Ascending aorta (tissue), 2 donors: ENCODE measurements around the gene LLGL2. TPM values are rescaled to one million over a fixed set of nuclear protein-coding genes. Genes with fewer than 3 reads are reported as not detected.
A peak's percentile ranks its signal among the peaks of the same experiment; 100 is the strongest.

Experiments
- DNase-seq, 2 donors: peaks; one replicate each; pipeline ENCODE4 v3.0.0-alpha.2; 2019; ENCODE audit warnings: low spot score in 2 of 2
- H3K27ac ChIP-seq, 2 donors: fragments of 200-600 bp; sonication (generic); one replicate each; pipeline ENCODE4 v1.5.1; 2016 to 2017; ENCODE audit warnings: mild to moderate bottlenecking in 1 of 2
- H3K27me3 ChIP-seq: fragments of 200-600 bp; sonication (generic); one replicate; pipeline ENCODE4 v1.5.1; 2017
- H3K36me3 ChIP-seq, 2 donors: fragments of 200-600 bp; sonication (generic); one replicate each; pipeline ENCODE4 v1.5.1; 2016
- H3K4me1 ChIP-seq, 2 donors: fragments of 200-600 bp; sonication (generic); one replicate each; pipeline ENCODE4 v1.5.1; 2016 to 2017; ENCODE audit warnings: mild to moderate bottlenecking in 1 of 2
- H3K4me3 ChIP-seq, 2 donors: fragments of 200-600 bp; sonication (generic); one replicate each; pipeline ENCODE4 v1.5.1; 2016 to 2017; ENCODE audit warnings: mild to moderate bottlenecking in 1 of 2
- H3K9me3 ChIP-seq, 2 donors: fragments of 200-600 bp; sonication (generic); one replicate each; pipeline ENCODE4 v1.5.1; 2016
- intact Hi-C: fragments of 100-400 bp; cut with DNase I; formaldehyde crosslinking; loops from one replicate; pipeline ENCODE4 v1.15.1; 2023
- total RNA-seq: library from RNA; depleted of rRNA; stranded (reverse); fragments of >200 nt; gene quantifications from one replicate; pipeline ENCODE4 v1.1.0, GENCODE V29; 2016
- TF ChIP-seq, protein P1 (sequence below), 3 experiments: fragments of 200-600 bp in 2 of 3; fragments of 450-650 bp in 1 of 3; sonication (generic) in 2 of 3; IDR thresholded peaks; one replicate each; pipeline ENCODE4 v1.5.1; 2016 to 2019; ENCODE audit warnings: antibody characterized with exemption in 3 of 3, mild to moderate bottlenecking in 1 of 3, moderate library complexity in 1 of 3

LLGL2 gene
- total RNA-seq, 1 donor from 2014 or later = 41.8 TPM

DNA sequence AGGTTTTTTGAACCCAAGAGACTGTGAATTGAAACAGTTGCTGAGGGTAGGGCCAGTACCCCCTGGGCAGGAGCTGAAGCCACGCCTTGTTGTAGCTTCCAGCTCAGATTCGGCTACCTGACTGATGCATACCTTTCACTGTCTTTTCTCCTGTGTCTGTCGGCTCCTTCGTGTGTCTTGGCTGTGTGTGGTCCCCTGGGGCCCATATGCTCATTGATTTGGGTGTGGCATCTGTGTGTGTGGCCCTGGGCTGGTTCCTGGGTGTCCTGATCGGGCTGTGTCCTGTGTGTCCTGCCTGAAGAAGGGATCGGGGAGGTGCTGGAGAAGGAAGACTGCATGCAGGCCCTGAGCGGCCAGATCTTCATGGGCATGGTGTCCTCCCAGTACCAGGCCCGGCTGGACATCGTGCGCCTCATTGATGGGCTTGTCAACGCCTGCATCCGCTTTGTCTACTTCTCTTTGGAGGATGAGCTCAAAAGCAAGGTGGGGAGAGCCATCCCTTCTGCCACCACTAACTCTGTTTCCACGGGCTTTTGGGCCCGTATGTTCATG lies 31.1 kb upstream of the LLGL2 start:
- Histone ChIP-seq H3K36me3 (peaks cover 77 to 85% of the 10 kb centered on the region in 2 donors), H3K27ac (no peak overlapping the region), H3K9me3 (no peaks in the 10 kb centered on the region), H3K27me3 (no peaks in the 10 kb centered on the region), H3K4me3 (no peak overlapping the region), H3K4me1 (peaks cover 0 to 7% of the 10 kb centered on the region in 2 donors)
- intact Hi-C loops = no loop called here
- no peak for DNase-seq
- TF ChIP-seq, protein P1, sequence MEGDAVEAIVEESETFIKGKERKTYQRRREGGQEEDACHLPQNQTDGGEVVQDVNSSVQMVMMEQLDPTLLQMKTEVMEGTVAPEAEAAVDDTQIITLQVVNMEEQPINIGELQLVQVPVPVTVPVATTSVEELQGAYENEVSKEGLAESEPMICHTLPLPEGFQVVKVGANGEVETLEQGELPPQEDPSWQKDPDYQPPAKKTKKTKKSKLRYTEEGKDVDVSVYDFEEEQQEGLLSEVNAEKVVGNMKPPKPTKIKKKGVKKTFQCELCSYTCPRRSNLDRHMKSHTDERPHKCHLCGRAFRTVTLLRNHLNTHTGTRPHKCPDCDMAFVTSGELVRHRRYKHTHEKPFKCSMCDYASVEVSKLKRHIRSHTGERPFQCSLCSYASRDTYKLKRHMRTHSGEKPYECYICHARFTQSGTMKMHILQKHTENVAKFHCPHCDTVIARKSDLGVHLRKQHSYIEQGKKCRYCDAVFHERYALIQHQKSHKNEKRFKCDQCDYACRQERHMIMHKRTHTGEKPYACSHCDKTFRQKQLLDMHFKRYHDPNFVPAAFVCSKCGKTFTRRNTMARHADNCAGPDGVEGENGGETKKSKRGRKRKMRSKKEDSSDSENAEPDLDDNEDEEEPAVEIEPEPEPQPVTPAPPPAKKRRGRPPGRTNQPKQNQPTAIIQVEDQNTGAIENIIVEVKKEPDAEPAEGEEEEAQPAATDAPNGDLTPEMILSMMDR (IDR thresholded peaks at IDR 0.05) = no peak

DNA sequence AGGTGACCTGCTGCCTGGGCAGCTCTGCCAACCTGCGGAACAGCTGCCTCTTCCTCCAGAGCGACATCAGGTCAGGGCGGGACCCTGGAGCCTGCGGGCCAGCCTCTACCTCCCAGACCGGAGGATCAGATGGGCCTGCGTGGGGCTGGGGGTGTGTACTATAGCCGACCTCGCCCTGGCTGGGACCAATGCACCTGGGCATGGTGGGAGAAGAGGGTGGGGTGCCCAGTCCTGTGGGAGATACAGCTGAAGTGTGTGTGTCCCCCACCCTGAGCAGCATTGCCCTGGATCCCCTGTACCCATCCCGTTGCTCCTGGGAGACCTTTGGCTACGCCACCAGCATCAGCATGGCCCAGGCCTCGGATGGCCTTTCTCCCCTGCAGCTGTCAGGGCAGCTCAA lies 29.5 kb upstream of the LLGL2 start:
- H3K27ac ChIP-seq = no peak overlapping the region
- peaks cover 77 to 92% of the 10 kb centered on the region in 2 donors for H3K36me3 ChIP-seq
- no peak for DNase-seq
- no peak overlapping the region for H3K4me3 ChIP-seq
- no peaks in the 10 kb centered on the region for H3K27me3 ChIP-seq
- H3K9me3 ChIP-seq = no peaks in the 10 kb centered on the region
- intact Hi-C loops = no loop called here
- TF ChIP-seq, protein P1 (IDR thresholded peaks at IDR 0.05) = no peak
- H3K4me1 ChIP-seq = no peaks in the 10 kb centered on the region

GRCh38 chr17:75498039-75498725 lies 27.3 kb upstream of the LLGL2 start:
- Histone ChIP-seq H3K4me3 (no peak overlapping the region), H3K9me3 (no peaks in the 10 kb centered on the region), H3K4me1 (peaks cover 2 to 12% of the 10 kb centered on the region in 2 donors), H3K27me3 (no peaks in the 10 kb centered on the region), H3K27ac (no peak overlapping the region), H3K36me3 (peaks cover 65 to 83% of the 10 kb centered on the region in 2 donors)
- intact Hi-C loops = no loop called here
- no peak for DNase-seq
- TF ChIP-seq, protein P1 (IDR thresholded peaks at IDR 0.05) = no peak

GRCh38 chr17:75498726-75499213 lies 26.7 kb upstream of the LLGL2 start:
- DNase-seq = no peak
- peaks cover 65 to 83% of the 10 kb centered on the region in 2 donors for H3K36me3 ChIP-seq
- TF ChIP-seq, protein P1 (IDR thresholded peaks at IDR 0.05) = no peak
- H3K9me3 ChIP-seq = no peaks in the 10 kb centered on the region
- peak overlapping the region in 1 of 2 donors; percentile 30 for H3K27ac ChIP-seq
- no peaks in the 10 kb centered on the region for H3K27me3 ChIP-seq
- no peak overlapping the region for H3K4me3 ChIP-seq
- H3K4me1 ChIP-seq = peaks cover 2 to 12% of the 10 kb centered on the region in 2 donors
- intact Hi-C loops = no loop called here

DNA sequence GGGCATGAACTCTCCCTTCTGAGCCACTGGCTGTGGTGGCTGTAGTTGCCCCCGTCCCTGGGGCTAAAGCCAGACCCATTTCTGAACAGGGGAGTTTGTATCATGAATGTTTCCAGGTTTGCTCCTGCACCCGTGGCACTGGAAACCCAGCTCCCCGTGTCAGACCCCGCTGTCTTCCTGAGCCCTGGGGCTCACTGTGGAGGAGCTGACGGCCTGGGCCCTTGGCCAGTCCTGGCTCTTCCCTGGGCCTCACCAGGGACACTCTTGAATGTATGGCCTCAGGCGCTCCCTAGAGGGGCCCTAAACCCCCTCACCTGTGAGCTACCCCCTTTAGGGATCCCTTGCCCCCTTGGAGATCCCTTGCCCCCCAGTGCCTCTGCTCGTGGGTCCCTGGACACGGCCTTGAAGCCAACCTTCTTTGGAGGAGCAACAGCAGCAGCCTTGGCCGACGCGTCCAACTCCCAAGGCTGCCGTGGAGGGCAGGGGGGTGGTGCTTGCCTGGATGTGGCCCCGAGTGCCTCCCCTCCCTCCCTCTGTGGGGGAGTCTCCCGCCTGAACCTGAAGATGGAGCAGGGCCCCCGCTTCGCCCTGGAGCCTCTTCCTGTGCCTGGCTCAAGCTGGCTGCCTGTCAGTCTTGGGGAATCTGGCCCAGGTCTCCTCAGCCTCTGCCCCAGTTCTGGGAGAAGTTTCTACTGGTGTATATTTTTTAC lies 26.0 kb upstream of the LLGL2 start:
- peaks cover 64 to 81% of the 10 kb centered on the region in 2 donors for H3K36me3 ChIP-seq
- no peak overlapping the region for H3K4me3 ChIP-seq
- no peak for DNase-seq
- intact Hi-C loops = loop anchor here (5.0 kb wide), 1 partner anchor 42 kb away; the partner anchor contains the start of gene TMEM94
- peak overlapping the region; percentile 30 to 69 for H3K27ac ChIP-seq
- no peaks in the 10 kb centered on the region for H3K27me3 ChIP-seq
- TF ChIP-seq, protein P1 (IDR thresholded peaks at IDR 0.05) = no peak
- peaks cover 2 to 12% of the 10 kb centered on the region in 2 donors for H3K4me1 ChIP-seq
- H3K9me3 ChIP-seq = no peaks in the 10 kb centered on the region
